Stimulated activated naive CD8-positive, alpha-beta T cell treated with anti-CD3 and anti-CD28 coated beads, Interleukin-15, Interleukin-2, amounts not matched to agents 100 ng/mL and 50 ng/mL, for 24 hours (primary cell): Measurements from ENCODE around the gene PROP1.
"Not testable (repeated sequence)": the region's sequence is repeated elsewhere in the genome, so short reads cannot be mapped to it uniquely, and the experiment has no call there.

ENCODE experiments used
- H3K27ac Mint-ChIP-seq: one replicate; pipeline ENCODE4 v1.8.0; 2021; ENCODE audit warnings: mild to moderate bottlenecking, mixed read lengths
- H3K27me3 Mint-ChIP-seq: one replicate; pipeline ENCODE4 v1.8.0; 2021; ENCODE audit warnings: mixed read lengths
- H3K36me3 Mint-ChIP-seq: one replicate; pipeline ENCODE4 v1.8.0; 2021; ENCODE audit warnings: low read depth, mixed read lengths
- H3K4me1 Mint-ChIP-seq: one replicate; pipeline ENCODE4 v1.8.0; 2021; ENCODE audit warnings: low read depth, mixed read lengths
- H3K4me3 Mint-ChIP-seq: one replicate; pipeline ENCODE4 v1.8.0; 2021; ENCODE audit warnings: mild to moderate bottlenecking, mixed read lengths
- H3K9me3 Mint-ChIP-seq: one replicate; pipeline ENCODE4 v1.8.0; 2021; ENCODE audit warnings: mixed read lengths

Gene PROP1

DNA sequence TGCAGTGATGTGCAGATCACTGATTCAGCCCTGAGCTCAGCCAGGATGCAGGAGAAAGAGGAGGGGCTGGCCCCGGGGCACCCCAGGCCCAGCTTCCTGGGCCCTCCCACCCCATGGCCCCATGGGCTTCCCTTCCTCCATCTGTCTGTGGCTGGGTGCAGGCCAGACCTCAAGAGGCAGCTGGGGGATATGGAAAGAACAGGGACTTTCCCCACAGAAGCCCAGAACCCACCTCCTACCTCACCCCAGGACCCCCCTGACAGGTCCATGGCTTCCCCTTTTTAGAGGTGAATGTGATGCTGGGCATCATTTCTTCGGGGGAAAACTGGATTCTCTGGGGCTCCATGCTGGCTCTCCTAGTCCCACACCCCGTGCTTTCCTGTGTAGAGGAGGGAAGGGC is 53.1 kb downstream of the PROP1 start:
- H3K9me3 Mint-ChIP-seq, H3K36me3 Mint-ChIP-seq, H3K27ac Mint-ChIP-seq, H3K27me3 Mint-ChIP-seq: not testable (repeated sequence)
- H3K4me3 Mint-ChIP-seq = peak overlapping the region; percentile 30
- H3K4me1 Mint-ChIP-seq = peaks cover 18% of the 10 kb centered on the region
